CD4-positive, alpha-beta T cell treated with Interleukin-21 for 1 hour (primary cell): ENCODE measurements around the gene SLA2.
"Not testable (repeated sequence)": the region's sequence is repeated elsewhere in the genome, so short reads cannot be mapped to it uniquely, and the experiment has no call there.

ENCODE experiments used
- DNase-seq: peaks from one replicate; pipeline ENCODE4 v3.0.0-alpha.2; 2020

The SLA2 gene

GRCh38 chr20:36644706-36645095 lies 1.3 kb downstream of the SLA2 start:
- DNase-seq = no peak

- peak; percentile 67 for DNase-seq
These were observed 1.8 kb downstream of the SLA2 start for GRCh38 chr20:36644032-36644705.

GRCh38 chr20:36642136-36642535 lies 3.9 kb downstream of the SLA2 start:
- DNase-seq = no peak

- no peak for DNase-seq
These were observed 4.5 kb downstream of the SLA2 start for GRCh38 chr20:36641506-36641843.

- DNase-seq = not testable (repeated sequence)
These were observed 7.1 kb downstream of the SLA2 start for GRCh38 chr20:36638876-36639400.

- no peak for DNase-seq
These were observed 11.7 kb downstream of the SLA2 start for GRCh38 chr20:36634342-36634741.

GRCh38 chr20:36633285-36633772 lies 12.7 kb downstream of the SLA2 start:
- DNase-seq = no peak

- no peak for DNase-seq
These were observed 13.3 kb downstream of the SLA2 start for GRCh38 chr20:36632487-36633284.

- no peak for DNase-seq
These were observed 13.9 kb downstream of the SLA2 start for GRCh38 chr20:36632147-36632486.

- DNase-seq = no peak
These were observed 14.3 kb downstream of the SLA2 start for GRCh38 chr20:36631646-36632045.

- DNase-seq = peak; percentile 56
These were observed 16.0 kb downstream of the SLA2 start for GRCh38 chr20:36629719-36630681.

GRCh38 chr20:36628076-36628475 lies 17.9 kb downstream of the SLA2 start:
- DNase-seq = peak; percentile 59

GRCh38 chr20:36624944-36625324 lies 21.1 kb downstream of the SLA2 start:
- DNase-seq = no peak

- DNase-seq = no peak
These were observed 21.7 kb downstream of the SLA2 start for GRCh38 chr20:36624068-36624943.

- DNase-seq = no peak
These were observed 22.6 kb downstream of the SLA2 start for GRCh38 chr20:36623444-36623843.

- DNase-seq = no peak
These were observed 25.1 kb downstream of the SLA2 start for GRCh38 chr20:36620917-36621316.

GRCh38 chr20:36614781-36615557 lies 31.0 kb downstream of the SLA2 start:
- DNase-seq = no peak

- DNase-seq = no peak
These were observed 32.0 kb downstream of the SLA2 start for GRCh38 chr20:36613974-36614373.

GRCh38 chr20:36611625-36612024 lies 34.4 kb downstream of the SLA2 start:
- DNase-seq = no peak

- not testable (repeated sequence) for DNase-seq
These were observed 37.6 kb downstream of the SLA2 start for GRCh38 chr20:36608388-36608728.
